SIG-M5 treated with dmso at 0.1 percent for 504 hours (cell line): ENCODE data around the gene CHRNA7.
"Not testable (repeated sequence)": the region's sequence is repeated elsewhere in the genome, so short reads cannot be mapped to it uniquely, and the experiment has no call there.

Source experiments
- DNase-seq: peaks from one replicate; lab custom pipeline; 2025; ENCODE audit not compliant: unreplicated experiment; lab: John Stamatoyannopoulos, UW

Gene CHRNA7

GRCh38 chr15:32167913-32168312, 137.6 kb downstream of the CHRNA7 start:
- DNase-seq, result not testable (repeated sequence)

GRCh38 chr15:32180579-32180978, 150.3 kb downstream of the CHRNA7 start:
- not testable (repeated sequence) for DNase-seq

GRCh38 chr15:32193780-32194179, 163.5 kb downstream of the CHRNA7 start:
- DNase-seq, result not testable (repeated sequence)

- DNase-seq, result not testable (repeated sequence)
Measured at GRCh38 chr15:32196206-32196605, 165.9 kb downstream of the CHRNA7 start.

GRCh38 chr15:32198938-32199337, 168.6 kb downstream of the CHRNA7 start:
- DNase-seq, result not testable (repeated sequence)

- not testable (repeated sequence) for DNase-seq
Measured at GRCh38 chr15:32209081-32209480, 178.8 kb downstream of the CHRNA7 start.

- DNase-seq, result no peak
Measured at GRCh38 chr15:32218666-32219065, 188.4 kb downstream of the CHRNA7 start.
